HG03025 (cell line): ENCODE measurements around the gene SIRPB2.

Experiments used
- ATAC-seq: cut with Tn5 transposase; IDR thresholded peaks from one replicate; pipeline ENCODE4 v1.9.1; 2021; ENCODE audit warnings: mild to moderate bottlenecking, moderate library complexity; ENCODE audit not compliant: unreplicated experiment, low FRiP score

SIRPB2 gene

GRCh38 chr20:1473246-1474220, 17.7 kb downstream of the SIRPB2 start:
- ATAC-seq, result no peak

- ATAC-seq, result no peak
Measured at GRCh38 chr20:1472556-1473245, 18.5 kb downstream of the SIRPB2 start.

GRCh38 chr20:1471242-1471641, 20.0 kb downstream of the SIRPB2 start:
- no peak for ATAC-seq

DNA sequence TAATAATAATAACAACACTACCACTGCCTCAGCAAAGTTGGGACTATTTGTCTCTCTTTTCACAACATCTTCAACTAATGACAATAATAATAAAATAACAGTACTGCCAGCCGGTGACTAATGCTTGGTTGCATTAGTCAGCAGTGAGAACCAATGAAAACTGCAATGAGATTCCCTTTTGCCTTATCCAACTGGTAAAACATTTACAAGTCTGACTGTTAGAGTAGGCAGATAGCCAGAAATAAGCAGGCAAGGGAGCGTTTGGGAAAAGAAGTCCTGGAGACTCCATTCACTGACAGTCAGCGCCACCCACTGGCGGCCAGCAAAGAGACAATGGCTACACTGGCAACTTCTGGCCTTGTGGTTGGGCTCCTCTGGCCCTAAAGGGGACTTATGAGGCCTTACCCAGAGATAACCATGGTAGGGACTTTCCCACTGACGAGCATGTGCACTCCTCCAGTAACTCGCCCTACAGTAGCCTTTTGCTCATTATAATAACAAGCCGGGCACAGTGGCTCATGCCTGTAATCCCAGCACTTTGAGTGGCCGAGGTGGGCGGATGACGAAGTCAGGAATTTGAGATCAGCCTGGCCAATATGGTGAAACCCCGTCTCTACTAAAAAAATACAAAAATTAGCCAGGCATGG, 21.2 kb downstream of the SIRPB2 start:
- no peak for ATAC-seq

DNA sequence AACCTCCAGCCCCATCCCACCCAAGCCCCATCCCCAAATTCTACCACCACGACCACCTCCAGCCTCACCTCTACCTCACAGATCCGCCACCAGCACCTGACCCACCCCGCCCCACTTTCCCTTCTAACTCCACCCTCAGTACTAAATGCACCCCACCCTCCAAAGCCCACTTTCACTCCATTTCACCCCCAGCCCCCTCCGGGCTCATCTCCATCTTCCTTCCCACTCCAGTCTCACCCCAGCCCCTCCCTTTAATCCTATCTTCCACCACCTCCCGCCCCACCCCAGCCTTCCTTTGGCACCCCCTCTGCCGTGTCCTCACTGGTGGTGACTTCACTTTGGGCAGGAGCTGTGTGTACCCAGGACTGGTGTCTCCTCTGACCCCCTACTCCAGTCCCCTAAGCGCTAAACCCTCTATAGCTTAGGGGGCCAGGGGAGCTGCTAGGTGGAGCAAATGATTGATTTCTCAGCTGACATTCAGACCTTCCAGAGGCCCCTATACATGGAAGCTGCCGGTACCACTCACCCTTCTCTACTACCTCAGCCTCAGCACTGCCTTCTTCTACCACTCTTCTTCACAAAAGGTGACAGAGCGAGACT, 21.8 kb downstream of the SIRPB2 start:
- ATAC-seq, result no peak

- ATAC-seq, result no peak
Measured at GRCh38 chr20:1468117-1468624, 23.0 kb downstream of the SIRPB2 start.

GRCh38 chr20:1467355-1468116, 23.7 kb downstream of the SIRPB2 start:
- ATAC-seq, result no peak

DNA sequence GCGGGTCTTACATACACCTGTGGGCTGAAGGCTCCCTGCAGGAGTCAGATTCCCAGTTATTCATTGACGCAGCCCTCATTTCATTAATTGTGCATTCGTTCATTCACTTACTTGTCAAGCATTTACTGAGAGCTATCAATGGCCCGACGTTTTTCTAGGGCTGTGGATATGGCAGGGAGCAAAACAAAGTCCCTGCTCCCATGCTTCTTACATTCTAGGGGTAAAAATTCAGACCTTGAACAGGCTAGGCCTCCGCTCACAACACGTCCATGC, 24.2 kb downstream of the SIRPB2 start:
- ATAC-seq, result no peak

- peak; percentile 83 for ATAC-seq
Measured at GRCh38 chr20:1466211-1467081, 24.8 kb downstream of the SIRPB2 start, which contains the start of gene NSFL1C. Gene NSFL1C (minus strand): TSS chr20:1466849. CDS start chr20:1466824, 25 bp downstream.

DNA sequence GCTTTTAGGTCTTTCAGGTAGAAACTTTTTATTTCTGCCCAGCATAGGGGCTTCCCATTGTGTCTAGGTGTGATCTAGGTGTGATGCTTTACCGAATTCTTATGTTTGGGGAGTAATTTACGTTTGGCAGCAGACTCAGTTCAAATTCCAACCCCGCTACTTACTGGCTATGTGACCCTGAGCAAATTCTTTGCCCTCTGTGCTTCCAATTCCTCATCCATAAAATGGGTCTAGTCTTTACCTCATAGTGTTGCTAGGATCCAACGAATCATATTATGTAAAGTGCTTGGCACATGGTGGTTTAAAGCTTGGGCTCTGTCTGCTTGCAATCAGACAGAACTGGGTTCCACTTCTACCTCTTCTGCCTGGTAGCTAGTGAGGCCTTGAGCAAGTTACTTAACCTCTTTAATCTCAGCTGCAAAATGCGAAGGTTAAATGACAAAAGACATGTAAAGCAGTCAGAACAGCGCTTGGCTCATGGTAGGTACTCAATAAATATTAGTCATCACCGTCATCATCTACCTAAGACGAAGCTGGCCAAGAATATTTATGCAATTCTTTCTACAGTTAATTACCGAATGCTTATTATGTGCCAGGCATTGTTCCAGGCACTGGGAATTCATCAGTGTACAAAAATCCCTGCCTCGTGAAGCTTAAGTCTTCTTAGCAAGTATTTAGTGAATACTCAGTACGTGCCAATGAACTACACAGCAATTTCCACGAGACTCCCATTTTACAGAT, 25.6 kb downstream of the SIRPB2 start:
- ATAC-seq, result no peak

DNA sequence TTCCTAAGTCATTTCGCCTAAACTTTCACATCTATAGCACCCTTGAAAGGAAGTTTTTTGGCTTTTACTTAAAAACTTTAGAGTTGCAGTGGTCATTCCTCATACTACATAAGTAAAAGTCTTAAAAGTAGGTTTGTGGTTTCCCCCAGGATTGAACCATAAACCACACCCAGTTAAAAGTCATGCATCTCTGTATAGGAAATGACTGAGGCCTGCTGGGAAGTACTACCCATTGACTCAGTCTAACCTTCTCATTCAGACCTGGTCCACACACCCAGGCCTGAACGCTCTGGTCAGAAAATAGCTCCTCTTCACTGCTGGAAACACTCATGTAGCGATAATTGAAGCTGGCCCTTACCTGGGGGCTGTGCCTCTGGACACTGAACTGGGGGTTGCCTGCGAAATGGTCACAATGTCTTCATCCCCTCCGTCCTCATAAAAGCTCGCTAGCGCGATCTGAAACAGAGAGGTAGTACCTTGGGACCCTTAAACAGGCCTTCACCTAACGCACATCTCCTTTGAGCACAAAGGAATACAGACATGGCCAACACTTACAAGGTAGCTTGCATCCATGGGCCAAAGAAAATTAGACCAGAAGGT, 27.1 kb downstream of the SIRPB2 start:
- no peak for ATAC-seq

DNA sequence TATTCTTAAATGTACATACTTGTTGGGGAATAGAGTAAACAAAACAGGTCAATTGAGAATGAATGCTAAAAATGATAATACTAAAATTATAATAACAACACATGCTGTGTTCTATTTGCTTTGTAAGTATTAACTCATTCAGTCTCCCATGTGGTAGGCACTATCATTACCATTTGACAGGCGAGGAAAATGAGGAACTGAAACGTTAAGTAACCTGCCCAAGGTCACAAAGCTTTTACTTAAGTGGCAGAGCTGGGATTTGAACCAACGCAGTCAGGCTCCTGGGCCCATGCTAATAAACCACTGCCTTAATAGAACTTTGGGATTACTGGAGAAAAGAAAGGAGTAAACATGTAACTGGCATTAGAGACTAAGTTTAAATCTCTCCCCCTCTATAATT, 28.4 kb downstream of the SIRPB2 start:
- ATAC-seq, result no peak

DNA sequence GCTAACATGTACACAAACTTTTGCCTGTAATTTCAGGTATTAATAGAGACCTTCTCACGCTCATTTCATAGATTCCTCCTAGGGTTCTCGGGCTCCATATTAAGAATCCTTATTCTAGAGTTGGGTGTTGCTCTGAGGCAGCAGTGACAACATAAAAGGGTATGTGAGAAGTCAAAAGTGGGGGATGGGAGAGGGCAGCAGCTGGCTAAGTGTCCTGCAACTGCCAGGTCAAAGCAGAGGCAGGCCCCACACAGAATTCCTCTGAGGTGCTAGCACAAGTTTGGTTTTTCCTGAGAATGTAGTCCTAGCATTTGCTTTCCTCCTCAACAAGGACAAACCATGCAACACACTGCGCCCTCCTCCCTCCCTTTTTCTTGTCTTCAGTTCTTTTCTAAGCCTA, 29.2 kb downstream of the SIRPB2 start:
- no peak for ATAC-seq

DNA sequence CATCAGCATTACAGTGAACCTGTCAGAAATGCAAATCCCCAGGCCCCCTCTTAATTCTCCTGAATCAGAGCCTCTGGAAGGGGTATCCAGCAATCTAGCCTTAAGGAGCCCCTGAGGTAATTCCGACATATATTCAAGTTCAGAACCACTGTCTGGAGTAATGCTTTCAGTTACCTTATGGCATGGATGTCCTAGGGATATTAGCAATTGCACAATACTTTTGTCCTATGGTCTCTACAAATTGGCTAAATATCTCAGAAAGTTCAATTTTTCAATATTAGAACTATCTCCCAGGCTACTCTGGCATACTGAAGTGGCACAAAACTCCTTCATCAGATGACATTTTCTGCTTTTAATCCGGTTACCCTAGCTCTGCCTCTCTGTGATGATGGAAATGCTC, 30.9 kb downstream of the SIRPB2 start:
- ATAC-seq, result no peak

DNA sequence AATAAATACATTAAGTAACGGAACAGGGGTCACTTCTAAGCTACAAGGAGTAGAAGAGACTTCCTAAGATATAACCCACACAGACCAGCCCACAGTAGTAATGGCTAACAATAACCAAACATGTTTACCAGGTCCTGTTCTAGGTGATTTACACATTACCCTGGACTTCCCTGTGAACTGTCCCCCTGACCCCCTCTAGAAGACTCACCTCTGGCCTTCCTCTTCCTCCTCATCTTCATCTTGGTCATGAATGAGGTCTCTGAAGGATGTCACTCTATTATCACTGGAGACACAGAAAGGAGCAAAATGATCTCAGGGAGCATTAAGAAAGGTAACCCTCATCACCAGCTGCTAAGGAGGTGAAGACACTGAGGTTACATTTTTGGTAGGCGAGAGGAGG, 33.2 kb downstream of the SIRPB2 start:
- no peak for ATAC-seq

GRCh38 chr20:1456300-1456699, 34.9 kb downstream of the SIRPB2 start:
- no peak for ATAC-seq

DNA sequence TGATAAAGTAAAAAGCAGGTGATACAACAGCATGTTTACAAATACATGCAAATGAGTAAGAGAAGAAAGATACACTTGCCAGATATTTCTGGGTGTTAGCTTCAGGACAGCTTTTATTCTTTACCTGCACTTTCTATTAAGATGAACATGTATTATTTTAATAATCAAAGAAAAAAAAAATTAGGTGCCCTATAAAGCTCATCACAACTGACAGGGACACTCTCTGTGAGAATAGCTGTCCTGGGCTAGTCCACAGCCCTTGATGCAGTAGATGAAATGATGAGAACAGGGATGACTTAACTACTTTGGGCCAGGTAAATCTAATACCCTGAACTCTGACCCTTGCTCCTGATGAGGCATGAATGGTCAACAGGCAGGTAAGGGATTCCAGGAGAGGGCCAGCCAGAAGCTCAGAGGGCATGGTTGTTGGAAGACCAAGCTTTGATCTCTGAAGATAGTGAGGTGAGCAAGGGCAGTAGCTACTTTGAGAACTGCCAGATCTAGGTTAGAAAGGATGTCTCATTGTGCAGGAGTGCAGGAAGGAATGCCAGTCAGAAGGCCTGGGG, 40.2 kb downstream of the SIRPB2 start:
- no peak for ATAC-seq

GRCh38 chr20:1449370-1449769, 41.9 kb downstream of the SIRPB2 start:
- no peak for ATAC-seq
